Lower leg skin (tissue), 4 donors: ENCODE measurements around the gene TOMM6. TPM values are rescaled to one million over a fixed set of nuclear protein-coding genes. Genes with fewer than 3 reads are reported as not detected.

Experiments used
- DNase-seq, 2 donors: peaks; one replicate each; pipeline ENCODE4 v3.0.0-alpha.2; 2019; ENCODE audit warnings: low spot score in 2 of 2
- H3K4me3 ChIP-seq: fragments of 200-600 bp; sonication (generic); 2 replicates; pipeline ENCODE4 v1.5.1; 2017; ENCODE audit warnings: mild to moderate bottlenecking, low read depth; ENCODE audit not compliant: poor library complexity, severe bottlenecking
- POLR2A ChIP-seq, 2 donors: fragments of 450-650 bp; IDR thresholded peaks; one replicate each; pipeline ENCODE4 v1.6.1; 2016 to 2017; ENCODE audit warnings: antibody characterized with exemption in 2 of 2, mild to moderate bottlenecking in 1 of 2, moderate library complexity in 1 of 2
- WGBS, 2 donors: methylation state at CpG; one replicate each; pipeline ENCODE4 v1.1.5; 2018; 5-methylcytosine and 5-hydroxymethylcytosine counted together
- intact Hi-C: fragments of 100-400 bp; cut with DNase I; formaldehyde crosslinking; loops from one replicate; pipeline ENCODE4 v1.15.0; 2023; ENCODE audit warnings: low total_unique reads
- total RNA-seq, 4 donors: library from RNA; depleted of rRNA; stranded (reverse); fragments of >200 nt; gene quantifications; one replicate each; pipeline ENCODE4 v1.1.0, GENCODE V29; 2016
- TF ChIP-seq, protein P1 (sequence below), 3 donors: fragments of 450-650 bp; IDR thresholded peaks; one replicate each; pipeline ENCODE4 v1.5.1; 2016; ENCODE audit warnings: antibody characterized with exemption in 3 of 3, mild to moderate bottlenecking in 3 of 3, moderate library complexity in 2 of 3

The TOMM6 gene
- total RNA-seq, 4 donors from 2014 or later = 90.7 to 136 (median 100) TPM

DNA sequence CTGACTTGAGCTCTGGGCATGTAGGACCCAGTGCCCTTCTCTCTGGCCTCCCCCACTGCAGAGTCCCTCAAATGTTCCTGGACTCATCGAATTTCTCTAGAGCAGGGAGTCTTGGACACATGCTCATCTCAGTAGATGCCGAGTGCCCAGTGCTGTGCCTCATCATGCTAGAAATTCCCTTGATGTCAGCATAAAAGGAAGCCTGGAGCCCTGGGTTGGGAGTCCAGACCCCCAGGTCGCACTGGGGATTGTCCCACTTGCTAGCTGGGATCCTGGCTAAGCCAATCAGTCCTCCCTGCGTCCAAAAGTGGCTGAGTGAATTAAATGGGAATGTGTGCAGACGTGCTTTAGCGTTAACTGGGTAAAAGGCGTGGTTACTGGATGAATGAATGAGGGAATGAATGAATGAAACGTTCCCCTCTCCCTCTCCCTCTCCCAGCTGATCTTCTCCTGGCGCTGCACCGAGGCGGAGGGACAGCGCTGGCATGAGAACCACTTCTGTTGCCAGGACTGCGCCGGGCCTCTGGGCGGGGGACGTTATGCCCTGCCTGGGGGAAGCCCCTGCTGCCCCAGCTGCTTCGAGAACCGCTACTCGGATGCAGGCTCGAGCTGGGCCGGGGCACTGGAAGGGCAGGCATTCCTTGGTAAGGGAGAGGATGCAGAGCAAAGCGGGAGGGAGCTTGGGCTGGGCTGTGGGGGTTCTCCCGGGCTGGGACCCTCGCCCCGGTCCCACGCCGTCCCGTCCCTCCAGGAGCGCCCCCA is 1.6 kb upstream of the TOMM6 start:
- no peak for DNase-seq
- intact Hi-C loops = loop anchor here (10.0 kb wide), 1 partner anchor 139 kb away; the partner anchor contains the start of genes BYSL and MED20
- no peak overlapping the region for H3K4me3 ChIP-seq
- TF ChIP-seq POLR2A (IDR thresholded peaks at IDR 0.05) = no peak
- TF ChIP-seq, protein P1, sequence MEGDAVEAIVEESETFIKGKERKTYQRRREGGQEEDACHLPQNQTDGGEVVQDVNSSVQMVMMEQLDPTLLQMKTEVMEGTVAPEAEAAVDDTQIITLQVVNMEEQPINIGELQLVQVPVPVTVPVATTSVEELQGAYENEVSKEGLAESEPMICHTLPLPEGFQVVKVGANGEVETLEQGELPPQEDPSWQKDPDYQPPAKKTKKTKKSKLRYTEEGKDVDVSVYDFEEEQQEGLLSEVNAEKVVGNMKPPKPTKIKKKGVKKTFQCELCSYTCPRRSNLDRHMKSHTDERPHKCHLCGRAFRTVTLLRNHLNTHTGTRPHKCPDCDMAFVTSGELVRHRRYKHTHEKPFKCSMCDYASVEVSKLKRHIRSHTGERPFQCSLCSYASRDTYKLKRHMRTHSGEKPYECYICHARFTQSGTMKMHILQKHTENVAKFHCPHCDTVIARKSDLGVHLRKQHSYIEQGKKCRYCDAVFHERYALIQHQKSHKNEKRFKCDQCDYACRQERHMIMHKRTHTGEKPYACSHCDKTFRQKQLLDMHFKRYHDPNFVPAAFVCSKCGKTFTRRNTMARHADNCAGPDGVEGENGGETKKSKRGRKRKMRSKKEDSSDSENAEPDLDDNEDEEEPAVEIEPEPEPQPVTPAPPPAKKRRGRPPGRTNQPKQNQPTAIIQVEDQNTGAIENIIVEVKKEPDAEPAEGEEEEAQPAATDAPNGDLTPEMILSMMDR (IDR thresholded peaks at IDR 0.05) = no peak
- 8 to 14% methylated on average over 25 to 27 of the region's 29 CpGs for WGBS, 2 donors

DNA sequence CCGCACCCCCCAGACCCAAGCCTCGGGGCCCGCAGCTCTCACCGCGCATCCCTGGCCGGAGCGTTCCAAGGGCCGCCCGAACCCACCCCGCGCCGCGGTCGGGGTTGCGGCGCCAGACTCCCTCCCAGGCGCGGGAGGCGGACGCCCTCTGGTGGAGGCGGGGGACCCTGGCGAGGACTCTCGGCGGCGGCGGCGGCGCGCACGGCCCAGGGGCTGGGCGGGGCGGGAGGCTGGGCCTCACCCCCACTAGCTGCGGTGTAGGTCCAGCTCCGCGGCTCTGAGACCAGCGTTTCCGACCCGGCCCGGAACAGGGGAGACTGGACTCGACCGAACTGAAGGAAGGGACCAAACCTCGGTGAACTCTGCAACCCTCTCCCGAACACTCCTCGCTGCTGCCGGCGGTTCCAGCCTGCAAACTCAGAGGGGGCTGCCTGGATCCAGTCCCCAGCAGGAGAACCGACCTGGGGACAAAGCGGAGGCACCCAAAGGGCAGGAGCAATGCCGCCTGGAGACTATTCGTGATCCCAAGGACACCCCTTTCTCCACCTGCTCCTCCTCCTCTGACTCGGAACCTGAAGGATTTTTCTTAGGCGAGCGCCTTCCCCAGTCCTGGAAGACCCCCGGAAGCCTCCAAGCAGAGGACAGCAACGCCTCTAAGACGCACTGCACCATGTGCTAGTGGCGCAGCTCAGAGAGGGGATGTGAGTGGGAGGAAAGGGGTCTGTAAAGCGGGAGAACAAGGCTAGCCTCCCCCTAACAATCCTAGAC is 859 bp upstream of the TOMM6 start:
- peak overlapping the region; percentile 73 for H3K4me3 ChIP-seq
- TF ChIP-seq, protein P1 (IDR thresholded peaks at IDR 0.05) = no peak
- WGBS, 2 donors = 0 to 1% methylated on average over 16 to 54 of the region's 58 CpGs
- peak; percentile 68 to 97 for DNase-seq
- intact Hi-C loops = loop anchor here (10.0 kb wide), 1 partner anchor 138 kb away; the partner anchor contains the start of genes BYSL and MED20

DNA sequence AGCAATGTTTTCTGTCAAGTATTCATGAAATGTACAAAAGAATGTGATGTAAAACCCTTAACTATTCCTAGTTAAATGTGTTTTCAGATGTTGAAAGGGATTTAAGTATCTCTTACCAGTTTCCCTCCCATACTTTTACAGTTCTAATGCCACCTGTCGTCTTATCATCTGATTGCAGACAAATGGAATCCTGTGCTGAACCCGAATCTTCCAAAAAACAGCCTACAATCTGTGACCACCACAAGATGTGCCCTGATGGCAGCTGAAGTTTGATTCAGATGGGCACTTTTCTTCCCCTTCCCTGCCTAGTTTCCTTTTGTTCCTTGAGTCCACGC is 1.9 kb downstream of the TOMM6 start:
- TF ChIP-seq, protein P1 (IDR thresholded peaks at IDR 0.05) = no peak
- TF ChIP-seq POLR2A (IDR thresholded peaks at IDR 0.05) = no peak
- intact Hi-C loops = loop anchor here (10.0 kb wide), 1 partner anchor 135 kb away; the partner anchor contains the start of genes BYSL and MED20
- no peak for DNase-seq
- H3K4me3 ChIP-seq = no peak overlapping the region
- 79 to 85% methylated on average over 3 of the region's 3 CpGs for WGBS, 2 donors

DNA sequence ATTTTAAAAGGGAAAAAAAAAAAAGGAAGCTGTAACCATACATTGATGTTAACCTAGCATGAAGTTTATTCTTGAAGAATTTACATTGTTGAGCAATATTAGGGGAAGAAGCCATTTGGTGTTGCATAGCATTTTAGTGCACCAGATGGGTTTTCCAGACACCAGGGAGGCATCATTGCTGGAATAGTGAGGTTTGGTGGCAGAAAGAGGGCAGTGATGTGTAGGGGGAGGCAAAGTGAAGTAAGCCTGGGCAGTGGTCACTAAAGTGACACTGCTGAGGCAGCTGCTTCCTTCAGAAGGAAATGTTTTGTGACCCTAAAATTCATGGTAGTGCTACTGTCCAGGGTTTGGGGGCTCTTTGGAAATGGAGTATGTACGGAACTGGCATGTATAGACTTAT is 2.6 kb downstream of the TOMM6 start:
- H3K4me3 ChIP-seq = no peak overlapping the region
- DNase-seq = no peak
- 92 to 97% methylated on average over 1 of the region's 1 CpG for WGBS, 2 donors
- intact Hi-C loops = no loop called here
- TF ChIP-seq, protein P1 (IDR thresholded peaks at IDR 0.05) = no peak
- no peak for TF ChIP-seq POLR2A (IDR thresholded peaks at IDR 0.05)

DNA sequence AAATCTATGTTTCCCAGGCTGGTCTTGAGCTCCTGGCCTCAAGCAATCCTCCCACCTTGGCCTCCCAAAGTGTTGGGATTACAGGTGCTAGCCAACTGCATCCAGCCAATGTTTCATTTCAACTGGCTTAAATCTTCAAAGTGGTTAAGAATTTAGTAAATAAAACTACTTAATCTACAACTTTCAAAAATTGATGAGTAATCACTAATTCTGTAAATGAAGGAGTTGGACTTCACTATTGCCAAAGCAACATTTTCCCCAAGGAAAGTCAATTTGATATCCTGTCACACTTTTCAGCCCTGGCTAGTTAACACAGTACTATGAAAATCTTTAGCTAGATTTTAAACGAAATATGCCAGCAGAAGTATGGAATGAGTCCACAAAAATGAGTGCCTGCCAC is 3.8 kb downstream of the TOMM6 start:
- no peak overlapping the region for H3K4me3 ChIP-seq
- 63 to 76% methylated on average over 1 of the region's 1 CpG for WGBS, 2 donors
- TF ChIP-seq, protein P1 (IDR thresholded peaks at IDR 0.05) = no peak
- no peak for TF ChIP-seq POLR2A (IDR thresholded peaks at IDR 0.05)
- no peak for DNase-seq
- intact Hi-C loops = no loop called here
